BLaER1 (cell line): ENCODE measurements around the gene FIBCD1.

Experiments used
- H3K27ac ChIP-seq: shearing (Covaris generic); formaldehyde crosslinking; 2 replicates; pipeline ENCODE4 v1.8.1; 2022
- H3K27me3 ChIP-seq: shearing (Covaris generic); formaldehyde crosslinking; 2 replicates; pipeline ENCODE4 v1.8.1; 2022
- H3K36me3 ChIP-seq: shearing (Covaris generic); formaldehyde crosslinking; 2 replicates; pipeline ENCODE4 v1.8.1; 2022
- H3K4me1 ChIP-seq: shearing (Covaris generic); formaldehyde crosslinking; 2 replicates; pipeline ENCODE4 v1.8.1; 2022
- H3K4me2 ChIP-seq: shearing (Covaris generic); formaldehyde crosslinking; 2 replicates; pipeline ENCODE4 v1.8.1; 2022
- H3K4me3 ChIP-seq: shearing (Covaris generic); formaldehyde crosslinking; 2 replicates; pipeline ENCODE4 v1.8.1; 2022
- H3K9ac ChIP-seq: shearing (Covaris generic); formaldehyde crosslinking; 2 replicates; pipeline ENCODE4 v1.8.1; 2022
- H3K9me3 ChIP-seq: shearing (Covaris generic); formaldehyde crosslinking; 2 replicates; pipeline ENCODE4 v1.8.1; 2022
- H4K20me1 ChIP-seq: shearing (Covaris generic); formaldehyde crosslinking; 2 replicates; pipeline ENCODE4 v1.8.1; 2022
- Cebpa-rat ChIP-seq: shearing (Covaris generic); IDR thresholded peaks from 2 replicates; pipeline ENCODE4 v1.8.1; 2022

FIBCD1 gene

DNA sequence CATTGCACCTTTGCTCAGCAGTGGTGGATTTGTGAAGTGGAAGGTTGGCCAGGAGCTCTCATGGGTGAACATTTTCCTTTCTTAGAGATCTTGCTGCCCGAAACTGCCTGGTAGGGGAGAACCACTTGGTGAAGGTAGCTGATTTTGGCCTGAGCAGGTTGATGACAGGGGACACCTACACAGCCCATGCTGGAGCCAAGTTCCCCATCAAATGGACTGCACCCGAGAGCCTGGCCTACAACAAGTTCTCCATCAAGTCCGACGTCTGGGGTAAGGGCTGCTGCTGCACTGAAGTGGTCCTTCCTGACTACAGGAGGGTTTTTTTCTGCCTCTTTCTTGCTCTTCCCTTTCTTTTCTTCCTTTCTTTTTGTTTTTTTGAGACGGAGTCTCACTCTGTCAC lies 64.3 kb downstream of the FIBCD1 start:
- Histone ChIP-seq H4K20me1 (peaks cover 89% of the 10 kb centered on the region), H3K36me3 (peaks cover 99% of the 10 kb centered on the region), H3K4me3 (no peak overlapping the region), H3K27ac (no peak overlapping the region), H3K9me3 (no peaks in the 10 kb centered on the region), H3K4me2 (no peak overlapping the region), H3K27me3 (no peaks in the 10 kb centered on the region), H3K9ac (no peak overlapping the region), H3K4me1 (peaks cover under 1% of the 10 kb centered on the region; the same call in 1 of the 2 replicates)
- no peak for TF ChIP-seq Cebpa-rat

DNA sequence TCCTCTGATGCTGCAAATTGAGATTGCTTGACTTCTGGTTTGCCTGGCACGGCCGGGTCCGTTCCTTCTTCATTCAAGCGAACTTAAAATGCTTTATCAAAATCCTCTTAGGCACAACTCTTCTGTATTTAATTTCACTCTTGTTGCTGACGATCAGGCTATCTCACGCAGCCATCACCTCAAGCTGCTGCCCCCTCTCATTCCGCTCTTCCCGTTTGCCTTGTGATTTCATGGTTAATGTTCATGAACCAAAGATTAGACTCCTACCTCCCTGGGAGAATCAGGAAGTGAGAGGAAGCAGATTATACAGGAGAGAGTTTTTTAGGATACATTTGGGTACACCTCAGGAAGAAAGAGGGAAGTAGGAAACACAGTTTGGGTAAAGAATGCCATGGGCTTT lies 65.1 kb downstream of the FIBCD1 start:
- Histone ChIP-seq H3K27me3 (no peaks in the 10 kb centered on the region), H3K4me3 (no peak overlapping the region), H3K9me3 (no peaks in the 10 kb centered on the region), H3K4me1 (peaks cover 7% of the 10 kb centered on the region; the same call in 1 of the 2 replicates), H3K36me3 (peaks cover 99% of the 10 kb centered on the region), H3K9ac (no peak overlapping the region), H4K20me1 (peaks cover 91% of the 10 kb centered on the region), H3K27ac (no peak overlapping the region), H3K4me2 (no peak overlapping the region)
- no peak for TF ChIP-seq Cebpa-rat

DNA sequence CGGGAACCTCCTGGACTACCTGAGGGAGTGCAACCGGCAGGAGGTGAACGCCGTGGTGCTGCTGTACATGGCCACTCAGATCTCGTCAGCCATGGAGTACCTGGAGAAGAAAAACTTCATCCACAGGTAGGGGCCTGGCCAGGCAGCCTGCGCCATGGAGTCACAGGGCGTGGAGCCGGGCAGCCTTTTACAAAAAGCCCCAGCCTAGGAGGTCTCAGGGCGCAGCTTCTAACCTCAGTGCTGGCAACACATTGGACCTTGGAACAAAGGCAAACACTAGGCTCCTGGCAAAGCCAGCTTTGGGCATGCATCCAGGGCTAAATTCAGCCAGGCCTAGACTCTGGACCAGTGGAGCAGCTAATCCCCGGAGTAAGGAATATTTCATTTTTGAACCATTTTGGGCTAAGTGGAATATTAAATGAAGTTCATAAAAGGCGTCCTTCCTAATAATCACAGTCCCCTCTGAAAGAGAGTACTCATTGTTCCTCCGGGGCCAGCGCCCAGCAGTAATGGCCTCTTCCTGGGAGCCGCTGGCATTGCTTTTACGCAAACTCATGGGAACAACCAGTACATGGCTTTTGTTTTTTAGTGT lies 66.0 kb downstream of the FIBCD1 start:
- peaks cover 96% of the 10 kb centered on the region for H4K20me1 ChIP-seq
- H3K9me3 ChIP-seq, result no peaks in the 10 kb centered on the region
- peaks cover 7% of the 10 kb centered on the region; the same call in 1 of the 2 replicates for H3K4me1 ChIP-seq
- H3K27me3 ChIP-seq, result no peaks in the 10 kb centered on the region
- no peak overlapping the region for H3K27ac ChIP-seq
- no peak overlapping the region for H3K4me2 ChIP-seq
- no peak overlapping the region for H3K4me3 ChIP-seq
- TF ChIP-seq Cebpa-rat, result no peak
- H3K36me3 ChIP-seq, result peaks cover 99% of the 10 kb centered on the region
- H3K9ac ChIP-seq, result no peak overlapping the region

DNA sequence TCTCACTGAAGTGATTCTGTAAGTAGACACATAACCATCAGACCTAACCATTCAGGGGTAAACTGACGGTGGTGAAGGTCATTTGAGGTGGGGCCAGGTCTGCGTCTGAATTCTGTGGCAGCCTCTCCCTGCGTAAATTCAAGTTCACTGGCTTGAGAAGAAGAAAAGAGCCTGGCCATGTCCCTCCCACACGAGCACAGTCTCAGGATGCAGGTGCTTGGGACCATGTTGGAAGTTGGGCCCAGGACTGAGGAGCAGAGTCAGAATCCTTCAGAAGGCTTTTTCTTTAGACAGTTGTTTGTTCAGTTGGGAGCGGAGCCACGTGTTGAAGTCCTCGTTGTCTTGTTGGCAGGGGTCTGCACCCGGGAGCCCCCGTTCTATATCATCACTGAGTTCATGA lies 66.5 kb downstream of the FIBCD1 start:
- no peak for TF ChIP-seq Cebpa-rat
- Histone ChIP-seq H3K27ac (no peak overlapping the region), H3K27me3 (no peaks in the 10 kb centered on the region), H3K4me2 (no peak overlapping the region), H3K4me1 (peaks cover 7% of the 10 kb centered on the region; the same call in 1 of the 2 replicates), H4K20me1 (peaks cover 99% of the 10 kb centered on the region), H3K36me3 (peaks cover 97% of the 10 kb centered on the region), H3K9ac (no peak overlapping the region), H3K4me3 (no peak overlapping the region), H3K9me3 (no peaks in the 10 kb centered on the region)

DNA sequence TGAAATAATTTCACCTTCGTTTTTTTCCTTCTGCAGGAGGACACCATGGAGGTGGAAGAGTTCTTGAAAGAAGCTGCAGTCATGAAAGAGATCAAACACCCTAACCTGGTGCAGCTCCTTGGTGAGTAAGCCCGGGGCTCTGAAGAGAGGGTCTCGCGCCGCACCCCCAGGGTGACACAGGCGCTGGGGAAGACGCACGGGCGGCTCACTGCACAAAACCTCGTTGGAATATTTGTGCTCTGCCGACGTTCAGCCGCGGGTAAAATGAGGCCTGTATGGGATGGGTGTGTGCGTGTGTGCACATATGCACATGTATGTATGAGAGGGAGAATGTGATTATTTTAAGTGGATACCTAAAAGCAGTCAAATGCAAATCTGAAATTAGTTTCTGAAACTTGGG lies 67.0 kb downstream of the FIBCD1 start:
- Histone ChIP-seq H4K20me1 (peaks cover 99% of the 10 kb centered on the region), H3K4me3 (no peak overlapping the region), H3K9ac (no peak overlapping the region), H3K4me2 (no peak overlapping the region), H3K27ac (no peak overlapping the region), H3K36me3 (peaks cover 97% of the 10 kb centered on the region), H3K4me1 (peaks cover 7% of the 10 kb centered on the region; the same call in 1 of the 2 replicates), H3K27me3 (no peaks in the 10 kb centered on the region), H3K9me3 (no peaks in the 10 kb centered on the region)
- TF ChIP-seq Cebpa-rat, result no peak

DNA sequence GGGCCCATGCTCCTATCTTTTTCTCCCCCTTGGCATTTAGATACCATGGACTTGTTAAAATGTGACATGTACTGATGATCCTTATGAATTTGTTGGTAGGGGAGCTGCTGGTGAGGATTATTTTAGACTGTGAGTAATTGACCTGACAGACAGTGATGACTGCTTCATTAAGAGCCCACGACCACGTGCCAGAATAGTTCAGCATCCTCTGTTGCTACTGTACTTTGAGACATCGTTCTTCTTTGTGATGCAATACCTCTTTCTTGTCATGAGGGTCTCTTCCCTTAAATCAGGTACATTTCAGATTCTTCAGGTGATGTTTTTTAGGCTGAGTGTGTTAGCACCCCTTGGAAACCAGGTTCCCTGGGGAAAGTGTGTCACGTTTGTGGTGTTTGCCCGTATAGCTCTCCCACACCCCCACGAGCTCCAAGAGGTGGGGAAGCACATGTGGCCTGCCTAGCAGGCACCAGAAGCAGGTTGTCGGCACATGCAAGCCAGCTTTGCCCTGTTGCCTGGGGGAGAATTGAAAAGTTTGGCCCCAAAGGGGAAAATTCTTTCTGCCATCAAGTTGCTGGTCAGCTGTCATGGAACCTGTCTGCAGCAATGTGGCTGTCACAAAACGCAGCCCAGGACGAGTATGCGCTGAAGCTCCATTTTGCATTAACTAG lies 67.5 kb downstream of the FIBCD1 start:
- H3K9me3 ChIP-seq, result no peaks in the 10 kb centered on the region
- H4K20me1 ChIP-seq, result peaks cover 99% of the 10 kb centered on the region
- H3K4me1 ChIP-seq, result peaks cover 7% of the 10 kb centered on the region; the same call in 1 of the 2 replicates
- H3K27me3 ChIP-seq, result no peaks in the 10 kb centered on the region
- H3K27ac ChIP-seq, result no peak overlapping the region
- H3K4me3 ChIP-seq, result no peak overlapping the region
- TF ChIP-seq Cebpa-rat, result no peak
- no peak overlapping the region for H3K4me2 ChIP-seq
- 0 out of 2 replicates have a peak overlapping the region, but pooled peaks have one; percentile 23 for H3K9ac ChIP-seq
- peaks cover 97% of the 10 kb centered on the region for H3K36me3 ChIP-seq

DNA sequence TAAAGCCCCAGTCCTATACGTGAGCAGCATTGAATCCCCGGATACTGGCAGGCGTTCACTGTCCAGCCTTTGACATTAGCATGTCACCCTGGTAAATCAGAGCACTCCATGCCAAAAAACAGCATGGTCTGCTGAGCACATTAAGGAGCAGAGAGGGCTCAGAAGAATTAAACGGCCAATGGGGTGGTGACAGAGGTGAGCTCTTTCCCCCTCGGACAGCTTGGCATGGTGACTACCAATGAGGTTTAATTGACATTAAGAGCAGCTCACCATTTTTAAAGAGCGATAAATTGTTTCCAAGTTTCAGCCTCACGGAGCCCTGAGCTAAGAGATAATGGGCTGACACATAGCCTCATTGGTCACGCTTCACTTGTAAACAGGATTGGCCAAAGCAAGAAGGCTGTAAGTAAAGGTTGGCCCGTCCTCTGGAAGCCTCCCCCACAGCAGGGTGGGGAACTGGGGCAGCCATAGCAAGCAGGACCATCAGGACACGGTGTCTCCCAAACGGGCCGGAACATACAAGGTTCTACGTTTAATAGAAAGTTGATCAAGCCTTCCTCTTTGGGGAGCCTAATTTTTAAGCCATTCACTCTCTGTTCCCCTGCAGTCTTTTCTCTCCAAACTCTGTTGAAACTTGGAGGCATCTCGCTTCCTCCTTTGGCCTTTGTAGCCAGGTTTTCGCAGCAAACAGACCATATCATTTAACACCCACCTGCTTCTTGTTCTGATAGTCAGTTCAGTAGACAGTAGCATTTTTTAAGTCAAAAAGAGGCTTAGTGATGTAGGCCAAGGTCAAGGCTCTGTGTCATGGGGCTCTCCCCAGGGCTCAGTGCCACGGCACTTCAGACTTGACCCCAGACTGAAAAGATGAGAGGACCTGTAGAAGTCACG lies 68.3 kb downstream of the FIBCD1 start:
- H3K36me3 ChIP-seq, result peaks cover 96% of the 10 kb centered on the region
- no peak overlapping the region for H3K27ac ChIP-seq
- H4K20me1 ChIP-seq, result peaks cover 99% of the 10 kb centered on the region
- no peak for TF ChIP-seq Cebpa-rat
- H3K9me3 ChIP-seq, result no peaks in the 10 kb centered on the region
- H3K4me1 ChIP-seq, result peaks cover 7% of the 10 kb centered on the region; the same call in 1 of the 2 replicates
- H3K27me3 ChIP-seq, result no peaks in the 10 kb centered on the region
- no peak overlapping the region for H3K4me3 ChIP-seq
- H3K4me2 ChIP-seq, result no peak overlapping the region
- no peak overlapping the region for H3K9ac ChIP-seq

DNA sequence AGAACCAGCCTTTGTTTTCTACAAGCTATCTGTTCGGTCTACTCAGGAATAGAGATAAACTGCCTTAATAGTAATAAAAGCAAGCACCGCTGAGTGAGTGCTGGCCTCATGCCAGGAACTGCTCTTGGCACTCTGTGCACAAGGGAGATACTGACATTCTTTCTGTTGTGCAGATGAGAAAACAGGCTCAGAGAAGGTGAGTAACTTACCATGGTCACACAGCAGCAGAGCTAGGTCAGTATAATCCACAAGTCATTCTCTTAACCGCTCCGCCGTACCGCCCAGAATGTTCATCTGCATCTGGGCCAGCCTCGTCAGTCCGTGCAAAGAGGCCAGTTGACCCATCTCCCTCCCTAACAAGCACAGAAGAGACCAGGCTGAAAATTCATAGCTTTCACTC lies 69.8 kb downstream of the FIBCD1 start:
- peaks cover 7% of the 10 kb centered on the region; the same call in 1 of the 2 replicates for H3K4me1 ChIP-seq
- no peak overlapping the region for H3K9ac ChIP-seq
- H4K20me1 ChIP-seq, result peaks cover 99% of the 10 kb centered on the region
- H3K27me3 ChIP-seq, result no peaks in the 10 kb centered on the region
- no peak overlapping the region for H3K27ac ChIP-seq
- no peak overlapping the region for H3K4me3 ChIP-seq
- H3K4me2 ChIP-seq, result no peak overlapping the region
- H3K9me3 ChIP-seq, result no peaks in the 10 kb centered on the region
- no peak for TF ChIP-seq Cebpa-rat
- H3K36me3 ChIP-seq, result peaks cover 96% of the 10 kb centered on the region

DNA sequence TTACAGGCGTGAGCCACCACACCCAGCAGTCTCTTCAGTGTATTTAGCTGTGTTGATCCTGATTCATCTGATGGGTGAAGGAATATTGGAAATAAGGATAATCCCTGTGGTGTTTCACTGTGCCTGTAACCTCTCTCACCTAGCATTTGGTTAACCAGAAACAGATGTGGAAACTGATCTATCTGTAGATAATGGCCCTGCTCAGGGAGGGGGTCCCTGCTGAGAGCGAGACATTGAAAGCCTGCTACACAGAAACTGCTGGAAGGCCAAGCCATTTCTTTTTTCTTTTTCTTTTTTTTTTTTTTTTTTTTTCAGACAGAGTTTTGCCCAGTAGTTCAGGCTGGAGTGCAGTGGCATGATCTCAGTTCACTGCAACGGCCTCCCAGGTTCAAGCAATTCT lies 70.8 kb downstream of the FIBCD1 start:
- H3K36me3 ChIP-seq, result peaks cover 96% of the 10 kb centered on the region
- H3K4me2 ChIP-seq, result no peak overlapping the region
- H3K4me1 ChIP-seq, result peaks cover 7% of the 10 kb centered on the region; the same call in 1 of the 2 replicates
- H4K20me1 ChIP-seq, result peaks cover 100% of the 10 kb centered on the region
- TF ChIP-seq Cebpa-rat, result no peak
- H3K9ac ChIP-seq, result no peak overlapping the region
- no peaks in the 10 kb centered on the region for H3K9me3 ChIP-seq
- no peak overlapping the region for H3K4me3 ChIP-seq
- no peaks in the 10 kb centered on the region for H3K27me3 ChIP-seq
- no peak overlapping the region for H3K27ac ChIP-seq

DNA sequence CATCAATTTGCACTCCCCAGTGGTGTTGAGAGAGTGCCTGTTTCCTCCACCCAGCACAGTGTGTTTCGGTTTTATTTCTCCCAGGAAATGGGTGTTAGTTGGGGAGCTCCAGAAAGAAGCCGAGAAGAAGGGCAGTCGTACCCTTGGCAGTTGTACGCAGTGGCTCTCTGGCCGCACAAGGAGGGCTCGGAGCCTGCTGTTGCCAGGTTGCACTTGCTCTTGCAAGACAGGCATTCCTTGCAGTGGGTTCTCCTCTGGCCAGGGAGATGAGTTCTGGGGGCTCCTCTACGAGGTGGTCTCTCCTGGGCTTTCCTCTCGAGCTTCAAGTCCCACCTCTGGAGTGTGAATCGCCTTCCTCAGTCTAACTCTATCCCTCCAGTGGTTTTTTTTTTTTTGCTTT lies 71.5 kb downstream of the FIBCD1 start:
- Histone ChIP-seq H3K9ac (no peak overlapping the region), H3K27me3 (no peaks in the 10 kb centered on the region), H4K20me1 (peaks cover 100% of the 10 kb centered on the region), H3K9me3 (no peaks in the 10 kb centered on the region), H3K27ac (no peak overlapping the region), H3K4me1 (peaks cover 7% of the 10 kb centered on the region; the same call in 1 of the 2 replicates), H3K4me2 (no peak overlapping the region), H3K4me3 (no peak overlapping the region), H3K36me3 (peaks cover 96% of the 10 kb centered on the region)
- TF ChIP-seq Cebpa-rat, result no peak
